Measurements from ENCODE around the gene TXNDC8. TPM values are rescaled to one million over a fixed set of nuclear protein-coding genes. Genes with fewer than 3 reads are reported as not detected.

Gene TXNDC8
- total RNA-seq, 8 experiments from 2014 or later, result 0.38 to 0.47 TPM; not detected in 6

GRCh38 chr9:110288503-110288902 lies 49.2 kb downstream of the TXNDC8 start:
- H3K4me1 ChIP-seq (replicated peaks in 1 of 2), result no peaks in the 10 kb centered on the region
- WGBS, 10 experiments, result 20 to 100% (median 79%) methylated on average over 1 to 3 of the region's 4 CpGs; no CpG with 5 or more reads in 1 of the 10 experiments
- in situ Hi-C loops (cut with MboI; ENCODE audit: low pct_unique_long_range_greater_than_20kb in 2 of 9, low sequenced_read_pairs in 9 of 9, unreplicated experiment in 9 of 9), result no loop called here
- H3K27ac ChIP-seq, result no peak overlapping the region
- H3K4me3 ChIP-seq, result no peak overlapping the region
- no peak for ATAC-seq (replicated peaks in 6 of 8)

- no peak for ATAC-seq (replicated peaks in 6 of 8)
- Histone ChIP-seq H3K4me1 (replicated peaks in 1 of 2) (no peaks in the 10 kb centered on the region), H3K27ac (no peak overlapping the region), H3K4me3 (no peak overlapping the region)
- in situ Hi-C loops (cut with MboI; ENCODE audit: low pct_unique_long_range_greater_than_20kb in 2 of 9, low sequenced_read_pairs in 9 of 9, unreplicated experiment in 9 of 9), result no loop called here
- WGBS, 10 experiments, result 76 to 97% (median 85%) methylated on average over 2 to 6 of the region's 6 CpGs; no CpG with 5 or more reads in 4 of the 10 experiments
These were observed 50.4 kb downstream of the TXNDC8 start for GRCh38 chr9:110287289-110287680.

- H3K27ac ChIP-seq, result no peak overlapping the region
- in situ Hi-C loops (cut with MboI; ENCODE audit: low pct_unique_long_range_greater_than_20kb in 2 of 9, low sequenced_read_pairs in 9 of 9, unreplicated experiment in 9 of 9), result no loop called here
- no peak for ATAC-seq (replicated peaks in 6 of 8)
- H3K4me1 ChIP-seq (replicated peaks in 1 of 2), result no peaks in the 10 kb centered on the region
- no peak overlapping the region for H3K4me3 ChIP-seq
- WGBS, 10 experiments, result 0 to 96% (median 85%) methylated on average over 1 to 6 of the region's 6 CpGs; no CpG with 5 or more reads in 2 of the 10 experiments
These were observed 53.3 kb downstream of the TXNDC8 start for GRCh38 chr9:110284211-110284844.

GRCh38 chr9:110283751-110284150 lies 53.9 kb downstream of the TXNDC8 start:
- in situ Hi-C loops (cut with MboI; ENCODE audit: low pct_unique_long_range_greater_than_20kb in 2 of 9, low sequenced_read_pairs in 9 of 9, unreplicated experiment in 9 of 9), result no loop called here
- no peak overlapping the region for H3K4me3 ChIP-seq
- no peak overlapping the region for H3K27ac ChIP-seq
- no peak for ATAC-seq (replicated peaks in 6 of 8)
- WGBS, 10 experiments, result 17 to 80% (median 70%) methylated on average over 1 of the region's 1 CpG; no CpG with 5 or more reads in 5 of the 10 experiments
- H3K4me1 ChIP-seq (replicated peaks in 1 of 2), result no peaks in the 10 kb centered on the region

- Histone ChIP-seq H3K4me1 (replicated peaks in 1 of 2) (no peaks in the 10 kb centered on the region), H3K4me3 (no peak overlapping the region), H3K27ac (no peak overlapping the region)
- 43 to 97% (median 88%) methylated on average over 1 to 6 of the region's 6 CpGs; no CpG with 5 or more reads in 3 of the 10 experiments for WGBS, 10 experiments
- in situ Hi-C loops (cut with MboI; ENCODE audit: low pct_unique_long_range_greater_than_20kb in 2 of 9, low sequenced_read_pairs in 9 of 9, unreplicated experiment in 9 of 9), result no loop called here
- ATAC-seq (replicated peaks in 6 of 8), result no peak
These were observed 55.0 kb downstream of the TXNDC8 start for GRCh38 chr9:110282739-110283081.

GRCh38 chr9:110282018-110282738 lies 55.5 kb downstream of the TXNDC8 start:
- WGBS, 10 experiments, result 40 to 75% (median 59%) methylated on average over 1 to 4 of the region's 4 CpGs; no CpG with 5 or more reads in 2 of the 10 experiments
- Histone ChIP-seq H3K27ac (no peak overlapping the region), H3K4me3 (no peak overlapping the region), H3K4me1 (replicated peaks in 1 of 2) (no peaks in the 10 kb centered on the region)
- in situ Hi-C loops (cut with MboI; ENCODE audit: low pct_unique_long_range_greater_than_20kb in 2 of 9, low sequenced_read_pairs in 9 of 9, unreplicated experiment in 9 of 9), result no loop called here
- no peak for ATAC-seq (replicated peaks in 6 of 8)

- 40 to 80% (median 69%) methylated on average over 1 to 2 of the region's 3 CpGs; no CpG with 5 or more reads in 6 of the 10 experiments for WGBS, 10 experiments
- ATAC-seq (replicated peaks in 6 of 8), result no peak
These were observed 59.5 kb downstream of the TXNDC8 start for GRCh38 chr9:110278080-110278707.

GRCh38 chr9:110276781-110277180 lies 60.9 kb downstream of the TXNDC8 start:
- peak in 3 of 8 experiments; percentile 37 to 93 (median 88) for ATAC-seq (replicated peaks in 6 of 8)
- in situ Hi-C loops (cut with MboI; ENCODE audit: low pct_unique_long_range_greater_than_20kb in 2 of 9, low sequenced_read_pairs in 9 of 9, unreplicated experiment in 9 of 9), result no loop called here
- Histone ChIP-seq H3K4me1 (replicated peaks in 1 of 2) (peaks cover 0 to 5% of the 10 kb centered on the region in 2 donors), H3K4me3 (no peak overlapping the region), H3K27ac (no peak overlapping the region)
- WGBS, 10 experiments, result 0 to 67% (median 57%) methylated on average over 1 to 2 of the region's 3 CpGs; no CpG with 5 or more reads in 7 of the 10 experiments

More at GRCh38 chr9:110278080-110278707, 59.5 kb downstream of the TXNDC8 start:
- in situ Hi-C loops (cut with MboI; ENCODE audit: low pct_unique_long_range_greater_than_20kb in 2 of 9, low sequenced_read_pairs in 9 of 9, unreplicated experiment in 9 of 9), result no loop called here
- Histone ChIP-seq H3K4me1 (replicated peaks in 1 of 2) (peaks cover 0 to 5% of the 10 kb centered on the region in 2 donors), H3K4me3 (no peak overlapping the region), H3K27ac (no peak overlapping the region)

- in situ Hi-C loops (cut with MboI; ENCODE audit: low pct_unique_long_range_greater_than_20kb in 2 of 9, low sequenced_read_pairs in 9 of 9, unreplicated experiment in 9 of 9), result no loop called here
- Histone ChIP-seq H3K27ac (no peak overlapping the region), H3K4me3 (no peak overlapping the region), H3K4me1 (replicated peaks in 1 of 2) (no peaks in the 10 kb centered on the region)
- ATAC-seq (replicated peaks in 6 of 8), result no peak
- WGBS, 10 experiments, result 65 to 100% (median 98%) methylated on average over 1 to 3 of the region's 3 CpGs
These were observed 67.3 kb downstream of the TXNDC8 start for GRCh38 chr9:110270211-110270995.

- in situ Hi-C loops (cut with MboI; ENCODE audit: low pct_unique_long_range_greater_than_20kb in 2 of 9, low sequenced_read_pairs in 9 of 9, unreplicated experiment in 9 of 9), result no loop called here
These were observed 70.9 kb downstream of the TXNDC8 start for GRCh38 chr9:110266795-110267194.

GRCh38 chr9:110261632-110262031 lies 76.0 kb downstream of the TXNDC8 start:
- no peaks in the 10 kb centered on the region for H3K4me1 ChIP-seq (replicated peaks in 1 of 2)
- 8 to 100% (median 69%) methylated on average over 1 to 5 of the region's 5 CpGs for WGBS, 10 experiments
- no peak for ATAC-seq (replicated peaks in 6 of 8)
- no peak overlapping the region for H3K4me3 ChIP-seq
- no peak overlapping the region for H3K27ac ChIP-seq
- in situ Hi-C loops (cut with MboI; ENCODE audit: low pct_unique_long_range_greater_than_20kb in 2 of 9, low sequenced_read_pairs in 9 of 9, unreplicated experiment in 9 of 9), result no loop called here

More at GRCh38 chr9:110266795-110267194, 70.9 kb downstream of the TXNDC8 start:
- no peaks in the 10 kb centered on the region for H3K4me1 ChIP-seq (replicated peaks in 1 of 2)
- no peak overlapping the region for H3K27ac ChIP-seq
- WGBS, 10 experiments, result 50 to 100% (median 60%) methylated on average over 1 of the region's 1 CpG; no CpG with 5 or more reads in 7 of the 10 experiments
- ATAC-seq (replicated peaks in 6 of 8), result no peak
- no peak overlapping the region for H3K4me3 ChIP-seq

GRCh38 chr9:110260911-110261310 lies 76.8 kb downstream of the TXNDC8 start:
- Histone ChIP-seq H3K27ac (no peak overlapping the region), H3K4me3 (no peak overlapping the region), H3K4me1 (replicated peaks in 1 of 2) (no peaks in the 10 kb centered on the region)
- WGBS, 10 experiments, result 0 to 100% (median 40%) methylated on average over 1 to 4 of the region's 4 CpGs; no CpG with 5 or more reads in 1 of the 10 experiments
- in situ Hi-C loops (cut with MboI; ENCODE audit: low pct_unique_long_range_greater_than_20kb in 2 of 9, low sequenced_read_pairs in 9 of 9, unreplicated experiment in 9 of 9), result no loop called here
- ATAC-seq (replicated peaks in 6 of 8), result no peak
